ENCODE results near the gene ASXL1.
"Not testable (repeated sequence)": the region's sequence is repeated elsewhere in the genome, so short reads cannot be mapped to it uniquely, and the experiment has no call there.

The ASXL1 gene

GRCh38 chr20:32357869-32358631, at the start of gene ASXL1:
ASXL1 (plus strand) TSS chr20:32358331; CDS start chr20:32358776, 445 bp downstream.
- peak; percentile 96 for DNase-seq

DNA sequence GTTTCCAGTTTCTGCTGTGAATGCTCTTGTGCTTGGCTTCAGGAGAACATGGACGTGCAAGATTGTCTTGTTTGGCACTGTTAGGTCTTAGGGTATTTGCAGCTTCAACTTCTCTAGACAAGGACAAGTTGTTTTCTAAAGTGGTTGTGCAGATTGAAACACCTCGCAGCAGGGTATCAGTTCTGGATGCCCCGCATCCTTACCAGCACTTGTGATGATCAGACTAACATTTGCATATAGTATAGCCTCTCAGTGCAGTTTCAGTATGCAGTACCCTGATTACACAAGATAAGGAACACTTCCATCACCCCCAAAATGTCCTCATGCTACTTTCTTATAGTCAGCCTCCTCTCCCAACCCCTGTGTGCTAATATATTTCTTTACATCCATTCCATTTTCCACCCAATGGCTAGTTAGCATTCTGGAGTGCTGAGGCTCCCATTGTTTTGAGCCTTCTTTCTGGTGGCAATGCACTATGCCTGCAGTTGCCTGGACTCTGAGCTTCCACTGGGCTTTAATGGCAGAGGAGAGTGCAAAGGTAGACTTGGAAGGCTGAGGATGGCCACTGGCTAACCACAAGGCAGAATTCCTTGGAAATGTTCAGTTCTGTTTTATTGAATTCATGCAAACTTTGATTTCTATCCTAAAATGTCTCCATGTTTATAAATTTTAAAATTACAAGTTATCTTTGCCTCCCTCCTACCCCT, 45.3 kb upstream of the ASXL1 start:
- no peak for DNase-seq

DNA sequence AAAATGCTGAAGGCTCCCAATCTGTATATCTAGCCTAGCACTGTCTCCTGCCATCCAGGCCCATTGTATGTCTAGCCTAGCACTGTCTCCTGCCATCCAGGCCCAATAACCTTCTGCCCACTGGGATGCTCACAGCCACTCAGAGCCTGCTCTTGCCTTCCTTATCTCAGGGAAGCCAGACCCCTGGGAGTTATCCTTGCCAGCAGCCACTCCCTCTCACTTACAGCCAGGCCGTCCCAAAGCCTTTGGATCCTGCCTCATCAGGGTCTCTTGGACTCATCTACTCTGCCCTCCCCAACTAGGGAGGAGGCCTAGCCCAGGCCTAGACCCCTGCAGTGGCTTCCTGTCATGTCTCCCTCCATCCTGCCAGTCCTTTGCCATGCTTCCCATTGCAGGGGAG, 43.4 kb upstream of the ASXL1 start:
- no peak for DNase-seq

DNA sequence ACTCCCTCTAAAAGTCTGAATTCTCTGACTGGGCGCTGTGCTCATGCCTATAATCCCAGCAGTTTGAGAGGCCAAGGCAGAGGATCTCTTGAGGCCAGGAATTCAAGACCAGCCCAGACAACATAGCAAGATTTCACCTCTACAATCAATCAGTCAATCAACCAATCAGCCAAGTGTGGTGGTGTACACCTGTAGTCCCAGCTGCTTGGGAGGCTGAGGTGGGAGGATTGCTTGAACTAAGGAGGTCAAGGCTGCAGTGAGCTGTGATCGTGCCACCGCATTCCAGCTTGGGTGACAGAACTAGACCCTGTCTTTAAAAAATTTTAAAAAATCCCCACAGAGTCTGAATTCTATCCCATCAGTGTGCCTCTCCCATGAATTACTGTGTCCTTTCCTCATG, 42.7 kb upstream of the ASXL1 start:
- DNase-seq, result no peak

DNA sequence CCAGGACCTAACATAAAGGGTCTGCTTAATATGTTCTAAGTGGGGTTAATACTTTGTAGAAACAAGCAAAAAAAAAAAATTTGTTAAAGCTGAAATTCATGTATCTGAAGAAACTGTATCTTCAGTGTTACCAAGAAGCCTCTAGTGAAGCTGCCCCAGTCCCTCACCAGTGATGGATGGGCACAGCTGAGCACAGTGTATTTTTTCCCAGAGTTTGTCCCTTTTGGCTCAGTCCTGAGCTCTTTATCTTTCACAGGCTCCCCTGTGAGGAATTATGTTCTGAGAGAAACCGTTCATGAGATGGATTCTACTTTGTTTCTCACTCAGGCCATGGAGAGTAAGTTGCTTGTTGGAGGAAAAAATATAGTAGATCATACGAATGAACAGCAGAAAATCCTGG, 42.2 kb upstream of the ASXL1 start:
- DNase-seq, result no peak

GRCh38 chr20:32316667-32317066, 41.5 kb upstream of the ASXL1 start:
- no peak for DNase-seq

DNA sequence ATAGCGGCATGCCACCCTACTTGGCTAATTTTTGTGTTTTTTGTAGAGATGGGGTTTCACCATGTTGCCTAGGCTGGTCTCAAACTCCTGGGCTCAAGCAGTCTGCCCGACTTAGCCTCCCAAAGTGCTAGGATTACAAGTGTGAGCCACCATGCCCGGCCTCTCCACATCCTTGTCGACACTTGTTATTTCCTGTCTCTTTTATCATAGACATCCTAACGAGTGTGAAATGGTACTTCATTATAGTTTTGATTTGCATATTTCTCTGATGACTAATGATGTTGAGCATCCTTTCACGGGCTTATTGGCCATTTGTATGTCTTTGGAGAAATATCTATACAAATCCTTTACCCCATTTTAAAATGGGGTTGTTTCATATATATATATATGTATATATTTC, 39.0 kb upstream of the ASXL1 start:
- DNase-seq, result no peak

DNA sequence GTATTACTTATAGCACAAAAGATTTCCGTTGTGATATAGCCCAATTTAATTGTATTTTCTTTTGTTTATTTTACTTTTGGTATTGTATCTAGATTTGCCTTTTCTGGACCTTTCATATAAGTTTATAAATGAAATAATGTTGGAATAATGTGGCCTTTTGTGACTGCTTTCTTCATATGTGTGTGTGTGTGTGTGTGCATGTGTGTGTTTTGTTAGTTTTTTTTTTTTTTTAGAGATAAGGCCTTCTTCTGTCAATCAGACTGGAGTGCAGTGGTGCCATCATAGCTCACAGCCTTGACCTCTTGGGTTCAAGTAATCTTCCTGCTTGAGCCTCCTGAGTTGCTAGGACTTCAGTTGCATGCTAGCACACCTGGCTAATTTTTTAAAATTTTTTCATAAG, 37.8 kb upstream of the ASXL1 start:
- no peak for DNase-seq

- DNase-seq, result no peak
Measured at GRCh38 chr20:32321390-32321789, 36.7 kb upstream of the ASXL1 start.

DNA sequence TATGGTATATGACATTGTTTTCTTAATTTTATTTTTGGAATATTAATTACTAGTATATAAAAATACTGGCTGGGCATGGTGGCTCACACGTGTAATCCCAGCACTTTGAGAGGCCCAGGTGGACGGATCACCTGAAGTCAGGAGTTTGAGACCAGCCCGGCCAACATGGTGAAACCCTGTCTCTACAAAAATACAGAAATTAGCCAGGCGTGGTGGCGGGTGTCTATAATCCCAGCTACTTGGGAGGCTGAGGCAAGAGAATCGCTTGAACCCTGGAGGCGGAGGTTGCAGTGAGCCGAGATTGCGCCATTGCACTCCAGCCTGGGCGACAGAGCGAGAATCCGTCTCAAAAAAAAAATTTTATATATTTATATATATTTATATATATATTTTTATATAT, 35.9 kb upstream of the ASXL1 start:
- DNase-seq, result not testable (repeated sequence)

- DNase-seq, result not testable (repeated sequence)
Measured at GRCh38 chr20:32323761-32324160, 34.4 kb upstream of the ASXL1 start.

DNA sequence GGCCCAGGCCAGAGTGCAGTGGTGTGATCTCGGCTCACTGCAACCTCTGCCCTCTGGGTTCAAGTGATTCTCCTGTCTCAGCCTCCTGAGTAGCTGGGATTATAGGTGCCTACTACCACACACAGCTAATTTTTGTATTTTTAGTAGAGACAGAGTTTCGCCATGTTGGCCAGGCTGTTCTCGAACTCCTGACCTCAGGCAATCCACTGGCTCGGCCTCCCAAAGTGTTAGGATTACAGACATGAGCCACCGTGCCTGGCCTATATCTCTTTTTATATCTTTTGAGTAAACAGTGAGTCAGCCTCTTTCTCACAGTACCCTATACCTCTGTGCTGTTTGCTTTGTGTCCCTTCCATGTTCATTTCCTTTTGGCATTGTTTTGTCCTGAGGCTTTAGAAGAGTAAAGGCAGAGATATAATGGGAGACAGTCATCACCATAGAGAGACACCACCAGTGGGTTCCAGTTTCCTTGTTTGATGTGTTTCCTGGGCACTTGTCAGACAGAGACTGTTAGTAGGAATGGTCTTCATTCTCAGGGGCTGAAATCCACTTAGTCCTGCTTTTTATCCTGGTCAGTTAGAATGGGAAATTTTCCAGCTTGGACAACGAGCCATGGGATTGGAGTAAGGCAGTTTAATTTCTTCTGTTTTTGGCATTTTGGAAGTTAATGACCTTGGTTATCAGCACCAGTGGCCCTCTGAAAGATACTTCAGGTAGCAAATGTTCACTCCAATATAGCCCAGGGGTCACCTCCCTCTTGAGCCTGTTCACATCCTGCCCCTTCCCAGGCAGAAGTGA, 32.2 kb upstream of the ASXL1 start:
- peak; percentile 90 for DNase-seq

- DNase-seq, result peak; percentile 87
Measured at GRCh38 chr20:32326504-32326845, 31.7 kb upstream of the ASXL1 start.

DNA sequence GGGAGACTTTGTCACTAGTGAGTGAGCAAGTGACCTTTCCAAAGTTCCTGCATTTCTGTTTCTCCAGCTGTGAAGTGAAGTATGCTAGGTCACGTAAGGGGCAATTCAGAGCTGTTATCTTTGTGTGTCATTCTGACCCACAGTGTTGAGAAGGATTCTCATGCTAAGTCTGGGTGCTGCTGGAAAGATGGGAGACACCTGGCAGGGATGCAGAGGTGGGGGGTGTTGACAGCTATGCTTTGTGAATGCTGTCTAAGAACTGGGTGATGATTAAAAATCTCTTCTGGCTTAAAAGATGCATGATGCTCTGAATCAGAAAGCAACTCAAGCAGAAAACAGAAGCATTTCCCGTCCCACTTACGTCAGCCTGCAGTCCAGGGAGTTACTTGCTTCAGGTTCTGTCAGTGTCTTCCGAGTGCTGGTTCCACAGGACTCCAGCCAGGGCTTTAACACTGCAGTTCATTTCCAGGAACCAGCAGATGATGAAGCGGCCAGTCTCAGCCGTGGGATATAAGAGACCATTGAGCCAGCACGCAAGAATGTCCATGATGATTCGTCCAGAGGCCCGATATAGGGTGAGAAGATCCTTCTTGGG, 30.9 kb upstream of the ASXL1 start:
- DNase-seq, result peak; percentile 66

- DNase-seq, result peak; percentile 96
Measured at GRCh38 chr20:32329817-32330554, 28.1 kb upstream of the ASXL1 start.

- no peak for DNase-seq
Measured at GRCh38 chr20:32330555-32330897, 27.6 kb upstream of the ASXL1 start.

DNA sequence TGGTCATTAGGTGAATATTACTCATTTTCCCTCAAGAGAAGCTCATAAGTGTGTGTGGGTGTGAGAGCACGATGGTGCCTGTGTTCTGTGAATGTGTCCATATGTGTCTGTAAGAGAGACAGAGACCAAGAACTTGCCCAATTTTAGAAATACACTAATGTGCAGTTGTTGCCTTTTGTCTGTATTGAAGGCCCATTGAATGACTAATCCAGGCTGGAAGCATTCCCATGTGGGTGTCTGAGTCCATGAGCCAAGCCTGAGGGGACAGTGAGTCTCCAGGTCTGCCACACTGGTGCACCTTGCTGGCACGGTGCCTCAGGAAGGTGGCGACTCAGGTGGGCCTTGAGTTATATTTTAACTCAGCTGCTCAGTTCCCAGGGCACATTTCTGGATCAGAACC, 25.5 kb upstream of the ASXL1 start:
- DNase-seq, result no peak

- no peak for DNase-seq
Measured at GRCh38 chr20:32333181-32333987, 24.7 kb upstream of the ASXL1 start.

DNA sequence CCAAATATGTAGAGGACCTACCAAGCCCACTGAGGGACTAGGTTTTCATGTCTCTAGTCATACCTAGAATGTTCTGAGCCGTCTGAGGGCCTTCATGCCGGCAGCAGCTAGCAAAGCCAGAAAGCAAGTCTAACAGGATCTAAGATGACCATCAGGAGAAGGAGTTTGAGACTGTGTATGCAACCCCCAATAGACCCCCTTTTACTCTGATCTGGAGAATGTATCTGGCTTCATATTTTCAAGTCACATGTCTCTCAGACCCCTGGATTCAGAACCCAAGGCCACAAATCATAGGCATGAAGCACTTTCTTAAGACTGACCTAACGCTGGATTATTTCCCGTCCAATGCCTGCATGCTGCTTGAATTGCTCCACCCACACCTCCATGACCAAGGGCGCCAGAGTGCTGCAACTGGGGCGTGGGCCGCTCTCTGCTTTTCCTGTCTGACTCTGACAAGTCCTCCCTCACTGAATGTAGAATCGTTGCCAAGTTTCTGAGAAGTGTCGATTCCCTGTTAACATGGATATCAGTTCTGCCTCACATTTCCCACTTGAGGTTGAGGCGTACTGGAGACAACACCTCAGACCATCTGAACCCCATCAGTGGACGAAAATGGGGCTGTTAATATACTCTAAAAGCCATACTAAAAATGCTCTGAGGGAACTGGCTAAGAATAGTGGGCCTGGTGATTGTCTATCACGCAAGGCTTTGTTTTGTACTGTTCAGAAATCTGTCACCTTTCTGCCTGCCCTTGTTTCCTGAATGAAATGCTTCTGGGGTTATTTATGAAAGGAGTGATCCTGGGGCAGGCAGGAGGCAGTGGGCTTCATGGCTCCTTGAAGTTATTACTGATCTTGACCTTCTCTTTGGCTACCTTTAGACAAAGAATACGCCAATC, 23.9 kb upstream of the ASXL1 start:
- DNase-seq, result peak; percentile 51

DNA sequence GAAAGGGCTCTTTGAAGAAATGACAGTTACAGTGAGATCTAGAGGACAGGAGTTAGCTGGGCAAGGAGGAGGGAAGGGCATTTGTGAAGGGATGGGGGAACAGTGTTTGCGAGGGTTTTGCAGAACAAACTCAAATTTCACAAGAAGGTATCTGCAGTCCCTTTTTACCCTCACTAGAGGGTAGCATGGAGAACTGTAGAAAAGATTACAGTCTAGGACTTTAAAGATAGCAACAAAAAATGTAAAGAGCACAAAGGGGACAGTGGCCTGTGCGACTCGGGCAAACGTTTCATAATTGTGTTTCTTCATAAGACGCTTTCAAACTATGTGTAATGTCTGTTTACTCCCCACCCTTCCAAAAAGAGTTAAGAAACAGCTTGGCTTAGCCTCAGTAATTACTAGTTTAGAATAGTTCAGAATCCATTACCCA, 21.2 kb upstream of the ASXL1 start:
- peak; percentile 18 for DNase-seq
